ENCODE data around the gene LRRC45.

LRRC45 gene

GRCh38 chr17:82008258-82008940 is 14.7 kb upstream of the LRRC45 start:
- DNase-seq (ENCODE audit: low spot score) = no peak

- no peak for DNase-seq (ENCODE audit: low spot score)
Observed at GRCh38 chr17:82008941-82009405, 14.1 kb upstream of the LRRC45 start.

DNA sequence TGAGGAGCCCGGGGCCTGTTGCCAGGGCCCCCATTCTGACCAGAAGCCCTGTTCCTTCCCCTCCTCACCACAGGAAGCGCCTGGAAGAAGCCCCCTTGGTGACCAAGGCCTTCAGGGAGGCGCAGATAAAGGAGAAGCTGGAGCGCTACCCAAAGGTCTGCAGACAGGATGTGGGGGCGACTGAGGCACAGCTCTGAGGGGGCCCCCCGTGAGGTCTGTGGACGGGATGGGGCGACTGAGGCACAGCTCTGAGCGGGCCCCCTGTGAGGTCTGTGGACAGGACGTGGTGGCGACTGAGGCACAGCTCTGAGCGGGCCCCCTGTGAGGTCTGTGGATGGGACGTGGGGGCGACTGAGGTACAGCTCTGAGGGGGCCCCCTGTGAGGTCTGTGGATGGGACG is 13.7 kb upstream of the LRRC45 start:
- DNase-seq (ENCODE audit: low spot score) = no peak

GRCh38 chr17:82010575-82011525 is 12.3 kb upstream of the LRRC45 start:
- no peak for DNase-seq (ENCODE audit: low spot score)

DNA sequence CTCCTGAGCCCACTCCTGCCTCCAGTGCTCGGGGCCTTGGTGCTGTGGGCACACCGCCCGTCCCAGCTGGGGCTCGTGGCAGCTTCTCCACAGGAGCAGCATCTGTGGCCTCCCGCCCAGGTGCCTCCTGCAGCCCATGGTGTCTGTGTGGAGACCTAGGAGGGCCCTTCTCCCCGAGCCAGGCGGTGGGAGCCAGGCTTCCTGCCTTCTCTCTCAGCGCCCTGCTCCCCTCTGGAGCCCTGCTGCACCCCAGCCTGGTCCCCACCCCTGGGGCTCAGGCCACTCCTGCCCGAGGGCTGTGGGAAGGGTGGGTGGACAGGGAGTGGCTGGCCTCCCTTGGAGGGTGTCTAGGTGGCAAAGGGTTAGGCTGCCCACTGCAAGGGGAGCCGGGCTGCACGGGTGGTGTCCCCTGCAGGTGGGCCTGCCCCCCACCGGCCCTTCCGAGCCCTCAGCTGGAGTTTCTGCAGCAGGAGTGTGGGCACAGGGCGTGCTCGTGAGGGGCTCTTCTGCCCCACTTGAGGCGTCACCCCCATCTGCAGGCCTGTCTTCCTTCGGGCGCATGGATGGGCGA is 11.4 kb upstream of the LRRC45 start:
- DNase-seq (ENCODE audit: low spot score) = no peak

DNA sequence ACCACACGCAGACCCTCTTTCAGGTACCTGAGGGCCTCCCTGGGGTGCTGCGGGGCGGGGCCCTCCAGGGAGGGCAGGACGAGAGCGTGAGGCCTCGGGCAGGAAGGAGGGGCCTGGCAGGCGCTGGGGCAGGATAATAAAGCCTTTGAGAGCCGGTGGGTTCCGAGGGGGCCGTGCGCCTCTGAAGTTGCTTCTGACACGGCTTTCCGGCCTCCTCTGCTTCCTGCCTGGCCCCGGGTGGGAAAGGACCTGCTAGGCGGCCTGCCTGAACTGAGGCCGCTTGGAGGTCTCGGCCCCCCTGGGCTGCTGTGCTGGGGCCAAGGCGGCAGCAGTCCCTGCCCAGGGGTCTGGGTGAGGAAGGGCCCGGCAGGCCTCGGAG is 10.9 kb upstream of the LRRC45 start:
- no peak for DNase-seq (ENCODE audit: low spot score)

GRCh38 chr17:82012640-82013295 is 10.3 kb upstream of the LRRC45 start:
- DNase-seq (ENCODE audit: low spot score) = no peak

GRCh38 chr17:82013341-82013740 is 9.8 kb upstream of the LRRC45 start:
- no peak for DNase-seq (ENCODE audit: low spot score)

- no peak for DNase-seq (ENCODE audit: low spot score)
Observed at GRCh38 chr17:82013772-82014321, 9.3 kb upstream of the LRRC45 start.

DNA sequence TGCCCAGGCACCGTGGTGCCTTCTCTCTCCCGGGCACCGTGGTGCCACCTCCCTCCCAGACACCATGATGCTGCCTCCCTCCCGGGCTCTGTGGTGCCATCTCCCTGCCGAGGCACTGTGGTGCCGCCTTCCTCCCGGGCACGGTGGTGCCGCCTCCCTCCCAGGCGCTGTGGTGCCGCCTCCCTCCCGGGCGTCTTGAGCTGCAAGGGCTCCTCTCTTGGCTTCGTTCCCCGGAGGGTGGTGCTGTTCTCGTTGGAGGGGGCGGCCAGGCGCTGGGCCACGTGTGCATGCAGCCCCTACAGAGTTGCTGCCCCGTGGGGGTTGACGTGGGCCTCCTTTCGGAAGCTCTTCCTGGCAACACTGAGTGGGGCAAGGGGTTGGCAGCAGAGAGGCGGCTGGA is 8.7 kb upstream of the LRRC45 start:
- no peak for DNase-seq (ENCODE audit: low spot score)

DNA sequence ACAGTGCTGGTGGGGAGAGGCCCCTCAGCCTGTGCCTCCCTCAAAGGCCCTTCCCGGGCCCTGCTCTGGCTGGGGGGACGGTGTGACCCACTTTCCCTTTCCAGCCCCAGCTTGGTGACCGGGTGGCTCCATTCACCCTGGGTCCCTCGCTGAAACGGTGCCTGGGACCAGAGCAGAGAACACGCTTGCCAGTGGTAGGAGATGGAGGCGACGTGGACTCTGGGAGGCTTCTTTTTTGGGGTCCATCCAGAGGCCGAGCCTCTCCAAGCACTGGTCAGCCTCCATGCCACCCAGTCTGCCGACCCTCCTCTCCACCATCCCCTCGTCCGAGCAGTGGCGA is 8.2 kb upstream of the LRRC45 start:
- no peak for DNase-seq (ENCODE audit: low spot score)

GRCh38 chr17:82015311-82015971 is 7.7 kb upstream of the LRRC45 start:
- no peak for DNase-seq (ENCODE audit: low spot score)

- no peak for DNase-seq (ENCODE audit: low spot score)
Observed at GRCh38 chr17:82016061-82016874, 6.8 kb upstream of the LRRC45 start.

DNA sequence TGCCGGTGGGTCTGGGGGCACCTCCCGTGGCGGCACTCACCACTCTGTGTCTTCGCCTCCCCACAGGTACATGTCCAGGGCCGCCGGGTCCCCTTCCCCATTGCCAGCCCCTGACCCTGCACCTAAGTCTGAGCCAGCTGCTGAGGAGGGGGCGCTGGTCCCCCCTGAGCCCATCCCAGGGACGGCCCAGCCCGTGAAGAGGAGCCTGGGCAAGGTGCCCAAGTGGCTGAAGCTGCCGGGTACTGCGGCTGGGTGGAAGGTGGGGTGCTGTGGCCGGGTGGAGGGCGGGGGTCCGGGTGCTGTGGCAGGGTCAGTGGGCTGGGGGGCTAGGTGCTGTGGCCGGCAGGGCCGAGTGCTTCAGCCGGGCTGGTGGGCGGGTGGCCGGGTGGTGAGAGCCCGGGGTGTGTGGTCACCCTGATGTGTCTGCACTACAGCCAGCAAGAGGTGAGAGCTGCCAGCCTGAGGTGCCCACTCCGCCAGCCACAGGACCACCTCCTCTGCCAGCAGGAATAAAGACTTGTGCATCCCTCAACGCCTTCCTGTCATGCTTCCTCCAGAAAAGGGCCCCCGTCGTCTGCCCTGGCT is 6.1 kb upstream of the LRRC45 start:
- DNase-seq (ENCODE audit: low spot score) = no peak

GRCh38 chr17:82017612-82018151 is 5.4 kb upstream of the LRRC45 start:
- no peak for DNase-seq (ENCODE audit: low spot score)

DNA sequence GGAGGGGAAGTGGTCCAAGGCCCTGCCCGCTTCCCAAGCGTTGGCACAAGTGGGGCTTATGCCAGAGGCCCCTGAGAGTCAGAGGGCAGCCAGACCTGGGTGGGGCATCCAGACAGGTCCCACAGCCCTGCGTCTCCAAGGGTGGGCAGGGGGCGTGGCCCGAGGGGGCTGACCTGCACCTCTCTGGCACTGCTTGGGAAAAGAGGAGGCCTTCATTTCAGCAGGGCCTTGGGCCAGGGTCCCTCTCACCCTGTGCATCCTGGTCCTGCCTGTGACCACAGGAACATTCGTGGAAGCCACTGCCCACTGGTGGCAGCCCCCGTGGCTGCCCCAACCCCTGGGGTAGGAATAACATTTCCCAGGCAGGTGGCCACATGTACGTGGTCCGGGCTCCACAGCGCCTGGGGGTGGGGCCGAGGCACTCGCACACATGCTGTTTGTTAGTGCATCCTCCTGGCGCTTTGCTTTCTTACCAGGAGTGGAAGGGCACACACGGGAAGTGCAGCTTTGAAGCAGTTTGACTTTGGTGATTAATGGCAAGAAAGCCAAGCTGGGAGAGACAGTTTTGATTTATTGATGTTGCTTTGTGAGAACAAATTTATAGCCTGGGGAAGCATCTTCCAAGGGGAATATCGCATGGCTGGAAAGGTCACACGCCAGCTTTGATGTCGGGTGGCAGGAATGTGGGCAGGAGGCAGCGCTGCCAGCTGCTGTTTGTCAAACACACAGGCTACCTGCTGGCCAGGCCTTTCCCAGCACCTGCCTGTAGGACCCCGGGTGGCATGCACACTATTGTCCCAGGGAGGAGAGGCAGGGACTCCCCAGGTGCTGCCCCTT is 4.7 kb upstream of the LRRC45 start:
- DNase-seq (ENCODE audit: low spot score) = no peak

DNA sequence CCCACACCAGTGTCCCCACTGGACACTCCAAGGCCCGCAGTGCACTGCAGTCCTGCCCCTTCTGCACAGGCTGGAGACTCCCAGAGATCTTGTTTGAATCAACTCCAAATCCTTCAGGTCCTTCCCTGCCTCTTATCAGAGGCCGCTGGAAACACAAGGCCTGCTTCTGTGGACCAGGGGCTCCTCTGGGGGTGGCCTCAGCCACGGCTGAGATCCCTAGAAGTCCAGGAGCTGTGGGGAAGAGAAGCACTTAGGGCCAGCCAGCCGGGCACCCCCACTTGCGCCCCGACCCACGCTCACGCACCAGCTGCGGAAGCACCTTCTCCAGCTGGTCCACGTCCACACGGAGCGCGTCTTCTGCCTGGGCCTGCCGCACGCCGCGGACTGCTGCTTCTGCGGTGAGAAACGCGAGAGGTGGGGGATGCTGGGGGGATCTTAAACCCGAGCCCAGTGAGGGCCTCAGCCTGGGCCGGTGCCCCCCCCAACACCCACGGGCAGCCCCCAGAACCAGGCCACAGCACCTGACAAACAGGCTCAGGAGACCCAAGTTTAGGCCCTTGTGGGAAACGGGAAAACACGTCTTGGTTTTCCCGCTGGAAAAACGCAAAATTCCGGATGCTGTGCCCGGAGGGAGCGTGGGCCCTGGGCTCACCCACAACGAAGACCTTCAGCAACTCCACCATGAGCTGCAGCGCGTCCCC is 4.0 kb upstream of the LRRC45 start:
- no peak for DNase-seq (ENCODE audit: low spot score)

Measured in kidney capillary endothelial cell (primary cell).